GM21423 (cell line): ENCODE data around the gene CST11.
A peak's percentile ranks its signal among the peaks of the same experiment; 100 is the strongest.

Source experiments
- ATAC-seq: cut with Tn5 transposase; IDR thresholded peaks from one replicate; pipeline ENCODE4 v1.9.1; 2021; ENCODE audit warnings: mild to moderate bottlenecking, moderate library complexity; ENCODE audit not compliant: unreplicated experiment

The CST11 gene

GRCh38 chr20:23420943-23421931 lies 31.4 kb downstream of the CST11 start, which contains the start of gene NAPB:
TSS of gene NAPB (minus strand) at chr20:23421488. CDS start at chr20:23421402, 86 bp downstream.
- peak; percentile 96 for ATAC-seq

GRCh38 chr20:23419995-23420901 lies 32.4 kb downstream of the CST11 start:
- ATAC-seq, result peak; percentile 27

- no peak for ATAC-seq
Measured at GRCh38 chr20:23419657-23419994, 33.0 kb downstream of the CST11 start.

- ATAC-seq, result no peak
Measured at GRCh38 chr20:23417861-23418260, 34.8 kb downstream of the CST11 start.

GRCh38 chr20:23415959-23416583 lies 36.6 kb downstream of the CST11 start:
- no peak for ATAC-seq

- ATAC-seq, result no peak
Measured at GRCh38 chr20:23415555-23415954, 37.1 kb downstream of the CST11 start.

- no peak for ATAC-seq
Measured at GRCh38 chr20:23414526-23415188, 38.0 kb downstream of the CST11 start.

GRCh38 chr20:23413862-23414422 lies 38.7 kb downstream of the CST11 start:
- ATAC-seq, result no peak

- no peak for ATAC-seq
Measured at GRCh38 chr20:23412026-23412425, 40.6 kb downstream of the CST11 start.

- ATAC-seq, result no peak
Measured at GRCh38 chr20:23410916-23411695, 41.6 kb downstream of the CST11 start.

GRCh38 chr20:23409800-23410199 lies 42.9 kb downstream of the CST11 start:
- ATAC-seq, result no peak

- no peak for ATAC-seq
Measured at GRCh38 chr20:23408957-23409356, 43.7 kb downstream of the CST11 start.

- ATAC-seq, result peak; percentile 76
Measured at GRCh38 chr20:23407781-23408464, 44.8 kb downstream of the CST11 start.

- ATAC-seq, result no peak
Measured at GRCh38 chr20:23406880-23407279, 45.8 kb downstream of the CST11 start.

GRCh38 chr20:23404196-23404595 lies 48.5 kb downstream of the CST11 start:
- ATAC-seq, result no peak

- ATAC-seq, result no peak
Measured at GRCh38 chr20:23403751-23404150, 48.9 kb downstream of the CST11 start.

GRCh38 chr20:23401051-23401450 lies 51.6 kb downstream of the CST11 start:
- no peak for ATAC-seq
